HUES64 (cell line): ENCODE results near the gene UBE2N.

Experiments used
- H3K27ac ChIP-seq: 2 replicates; pipeline ENCODE4 v1.7.0; 2013; ENCODE audit warnings: low read depth, low read length, inconsistent platforms
- H3K27me3 ChIP-seq: 2 replicates; pipeline ENCODE4 v1.6.1; 2013; ENCODE audit warnings: mild to moderate bottlenecking, low read length; ENCODE audit not compliant: insufficient read depth
- H3K36me3 ChIP-seq: 2 replicates; pipeline ENCODE4 v1.6.1; 2013; ENCODE audit warnings: mild to moderate bottlenecking, low read length; ENCODE audit not compliant: insufficient read depth
- H3K4me1 ChIP-seq: 2 replicates; pipeline ENCODE4 v1.6.1; 2013; ENCODE audit warnings: mild to moderate bottlenecking, low read length, moderate library complexity; ENCODE audit not compliant: insufficient read depth
- H3K4me3 ChIP-seq: 2 replicates; pipeline ENCODE4 v1.5.1; 2013; ENCODE audit warnings: mild to moderate bottlenecking, low read length, moderate library complexity
- H3K9ac ChIP-seq: 2 replicates; pipeline ENCODE4 v1.6.1; 2013; ENCODE audit warnings: mild to moderate bottlenecking, low read depth, low read length
- H3K9me3 ChIP-seq: 2 replicates; pipeline ENCODE4 v1.6.1; 2013; ENCODE audit warnings: low read depth, low read length; ENCODE audit not compliant: insufficient read depth
- WGBS: fragments of 150-250, 120-280 bp; methylation state at CpG from one replicate; pipeline ENCODE4 v1.1.7; 2013; ENCODE audit warnings: missing lambda C conversion rate; 5-methylcytosine and 5-hydroxymethylcytosine counted together

The UBE2N gene

DNA sequence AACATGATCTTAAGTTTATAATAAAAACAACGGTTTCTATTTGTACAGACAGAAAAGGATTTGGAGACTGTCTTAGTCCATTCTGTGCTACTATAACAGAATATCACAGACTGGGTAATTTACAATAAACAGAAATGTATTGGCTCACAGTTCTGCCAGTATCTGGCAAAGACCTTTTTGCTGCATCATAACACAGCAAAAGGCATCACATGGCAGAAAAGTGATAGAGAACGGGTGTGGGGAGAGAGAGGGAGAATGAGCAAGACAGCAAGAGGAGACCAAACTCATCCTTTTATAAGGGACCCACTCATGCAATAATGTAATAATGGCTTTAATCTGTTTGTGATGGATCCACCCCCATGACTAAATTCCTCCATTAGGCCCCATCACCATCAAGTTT, 81.1 kb downstream of the UBE2N start:
- Histone ChIP-seq H3K27ac (no peak overlapping the region), H3K36me3 (no peaks in the 10 kb centered on the region)
- no CpG with 5 or more reads among the region's 2 CpGs for WGBS

DNA sequence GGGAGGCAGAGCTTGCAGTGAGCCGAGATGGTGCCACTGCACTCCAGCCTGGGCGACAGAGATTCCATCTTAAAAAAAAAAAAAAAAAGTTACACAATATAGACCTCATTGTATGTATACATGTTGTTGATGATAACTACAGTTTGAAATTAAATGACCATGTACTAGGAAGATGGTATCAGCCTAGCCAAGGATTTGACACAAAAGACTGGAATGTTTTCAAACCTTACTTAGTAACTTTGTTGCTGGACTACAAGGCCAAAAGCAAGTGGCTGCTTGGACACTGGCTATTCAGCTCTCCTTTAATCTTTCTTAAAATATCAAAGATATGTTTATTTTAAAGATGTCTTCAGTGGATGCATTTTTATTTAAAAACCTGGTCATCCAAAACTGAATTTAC, 82.9 kb downstream of the UBE2N start:
- WGBS: 83% methylated on average over 1 of the region's 2 CpGs
- Histone ChIP-seq H3K27me3 (no peaks in the 10 kb centered on the region), H3K4me3 (no peak overlapping the region), H3K9me3 (no peaks in the 10 kb centered on the region), H3K36me3 (no peaks in the 10 kb centered on the region), H3K27ac (no peak overlapping the region), H3K4me1 (no peaks in the 10 kb centered on the region), H3K9ac (no peak overlapping the region)

More for the DNA sequence above, 81.1 kb downstream of the UBE2N start:
- no peaks in the 10 kb centered on the region for H3K27me3 ChIP-seq
- no peaks in the 10 kb centered on the region for H3K9me3 ChIP-seq
- no peaks in the 10 kb centered on the region for H3K4me1 ChIP-seq
- no peak overlapping the region for H3K9ac ChIP-seq
- no peak overlapping the region for H3K4me3 ChIP-seq

DNA sequence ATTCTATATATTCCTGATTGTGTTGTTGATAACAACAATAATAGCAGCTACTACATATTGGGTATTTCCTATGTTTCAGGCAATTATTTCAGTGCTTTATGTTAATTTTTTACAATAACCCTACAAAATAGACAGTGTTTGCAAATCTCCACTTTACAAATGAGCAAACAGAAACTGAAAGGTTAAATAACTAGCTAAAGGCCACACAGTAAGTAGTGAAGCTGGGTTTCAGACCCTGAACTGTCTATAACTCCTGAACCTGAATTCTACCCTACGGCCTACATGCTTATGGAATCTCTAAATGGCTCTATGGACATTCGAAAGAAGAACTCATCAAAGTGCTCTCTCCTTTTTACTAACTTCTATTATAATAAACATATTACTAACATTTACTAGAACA, 83.7 kb downstream of the UBE2N start:
- no peak overlapping the region for H3K27ac ChIP-seq
- H3K4me3 ChIP-seq: no peak overlapping the region
- no peak overlapping the region for H3K9ac ChIP-seq

DNA sequence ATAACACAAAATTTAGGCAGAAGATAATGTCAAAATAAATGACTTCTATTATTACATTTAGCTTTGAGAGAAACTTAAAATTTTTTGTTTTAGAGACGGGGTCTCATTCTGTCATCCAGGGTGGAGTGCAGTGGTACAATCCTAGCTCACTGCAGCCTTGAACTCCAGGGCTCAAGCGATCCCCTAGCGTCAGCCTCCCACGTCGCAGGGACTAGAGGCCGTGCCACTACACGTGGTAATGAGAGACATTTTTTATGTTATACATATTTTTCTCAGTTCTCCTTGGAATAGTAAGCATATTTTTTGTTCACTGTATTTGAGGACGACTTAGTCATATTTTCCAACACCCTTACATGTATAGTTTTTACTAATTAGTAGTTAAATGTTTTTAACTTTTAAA, 85.5 kb downstream of the UBE2N start:
- Histone ChIP-seq H3K4me1 (no peaks in the 10 kb centered on the region), H3K9me3 (no peaks in the 10 kb centered on the region), H3K9ac (no peak overlapping the region), H3K27ac (no peak overlapping the region), H3K27me3 (no peaks in the 10 kb centered on the region), H3K36me3 (no peaks in the 10 kb centered on the region), H3K4me3 (no peak overlapping the region)
- 86% methylated on average over 6 of the region's 8 CpGs for WGBS

More for the DNA sequence above, 83.7 kb downstream of the UBE2N start:
- Histone ChIP-seq H3K4me1 (no peaks in the 10 kb centered on the region), H3K36me3 (no peaks in the 10 kb centered on the region), H3K27me3 (no peaks in the 10 kb centered on the region), H3K9me3 (no peaks in the 10 kb centered on the region)
- 95% methylated on average over 2 of the region's 2 CpGs for WGBS
